ENCODE data around the gene PPM1K.

PPM1K gene

GRCh38 chr4:88280228-88280795 lies 4.0 kb downstream of the PPM1K start:
- TF ChIP-seq, protein P1, sequence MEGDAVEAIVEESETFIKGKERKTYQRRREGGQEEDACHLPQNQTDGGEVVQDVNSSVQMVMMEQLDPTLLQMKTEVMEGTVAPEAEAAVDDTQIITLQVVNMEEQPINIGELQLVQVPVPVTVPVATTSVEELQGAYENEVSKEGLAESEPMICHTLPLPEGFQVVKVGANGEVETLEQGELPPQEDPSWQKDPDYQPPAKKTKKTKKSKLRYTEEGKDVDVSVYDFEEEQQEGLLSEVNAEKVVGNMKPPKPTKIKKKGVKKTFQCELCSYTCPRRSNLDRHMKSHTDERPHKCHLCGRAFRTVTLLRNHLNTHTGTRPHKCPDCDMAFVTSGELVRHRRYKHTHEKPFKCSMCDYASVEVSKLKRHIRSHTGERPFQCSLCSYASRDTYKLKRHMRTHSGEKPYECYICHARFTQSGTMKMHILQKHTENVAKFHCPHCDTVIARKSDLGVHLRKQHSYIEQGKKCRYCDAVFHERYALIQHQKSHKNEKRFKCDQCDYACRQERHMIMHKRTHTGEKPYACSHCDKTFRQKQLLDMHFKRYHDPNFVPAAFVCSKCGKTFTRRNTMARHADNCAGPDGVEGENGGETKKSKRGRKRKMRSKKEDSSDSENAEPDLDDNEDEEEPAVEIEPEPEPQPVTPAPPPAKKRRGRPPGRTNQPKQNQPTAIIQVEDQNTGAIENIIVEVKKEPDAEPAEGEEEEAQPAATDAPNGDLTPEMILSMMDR (IDR thresholded peaks at IDR 0.05; ENCODE audit: low read depth, low read length), result no peak
- Histone ChIP-seq H3K4me1 (no peaks in the 10 kb centered on the region), H3K9me3 (no peaks in the 10 kb centered on the region), H3K27me3 (peaks cover 15% of the 10 kb centered on the region), H3K4me3 (ENCODE audit: low read depth, low read length) (no peak overlapping the region), H3K36me3 (no peaks in the 10 kb centered on the region)
- no peak for DNase-seq

DNA sequence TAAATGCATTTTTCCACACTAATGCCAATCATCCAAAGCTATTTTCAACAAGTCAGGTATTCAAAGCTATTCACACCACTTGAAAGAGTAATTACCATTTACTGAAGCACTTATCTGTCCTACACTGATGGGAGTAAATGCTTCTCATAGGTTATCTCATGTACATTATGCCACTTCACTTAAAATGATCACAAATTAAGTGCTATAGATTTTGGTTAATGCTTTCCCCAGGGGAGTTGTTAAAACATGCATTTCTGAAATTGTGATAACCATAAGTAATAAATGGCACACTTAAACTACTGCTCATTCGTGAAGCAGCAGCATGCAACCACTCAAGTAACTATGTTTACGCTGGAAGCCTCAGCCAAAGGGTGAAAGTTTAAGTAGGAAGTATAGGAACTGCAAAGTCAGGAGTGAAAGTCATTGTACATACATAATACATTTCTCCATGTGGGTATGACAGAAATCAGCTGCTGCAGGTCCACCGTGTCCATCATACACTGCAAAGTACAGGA lies 6.6 kb downstream of the PPM1K start:
- TF ChIP-seq, protein P1 (IDR thresholded peaks at IDR 0.05; ENCODE audit: low read depth, low read length), result no peak
- no peak overlapping the region for H3K4me3 ChIP-seq (ENCODE audit: low read depth, low read length)
- no peak for DNase-seq
- peaks cover 7% of the 10 kb centered on the region for H3K27me3 ChIP-seq
- H3K9me3 ChIP-seq, result no peaks in the 10 kb centered on the region
- H3K4me1 ChIP-seq, result no peaks in the 10 kb centered on the region
- H3K36me3 ChIP-seq, result no peaks in the 10 kb centered on the region

DNA sequence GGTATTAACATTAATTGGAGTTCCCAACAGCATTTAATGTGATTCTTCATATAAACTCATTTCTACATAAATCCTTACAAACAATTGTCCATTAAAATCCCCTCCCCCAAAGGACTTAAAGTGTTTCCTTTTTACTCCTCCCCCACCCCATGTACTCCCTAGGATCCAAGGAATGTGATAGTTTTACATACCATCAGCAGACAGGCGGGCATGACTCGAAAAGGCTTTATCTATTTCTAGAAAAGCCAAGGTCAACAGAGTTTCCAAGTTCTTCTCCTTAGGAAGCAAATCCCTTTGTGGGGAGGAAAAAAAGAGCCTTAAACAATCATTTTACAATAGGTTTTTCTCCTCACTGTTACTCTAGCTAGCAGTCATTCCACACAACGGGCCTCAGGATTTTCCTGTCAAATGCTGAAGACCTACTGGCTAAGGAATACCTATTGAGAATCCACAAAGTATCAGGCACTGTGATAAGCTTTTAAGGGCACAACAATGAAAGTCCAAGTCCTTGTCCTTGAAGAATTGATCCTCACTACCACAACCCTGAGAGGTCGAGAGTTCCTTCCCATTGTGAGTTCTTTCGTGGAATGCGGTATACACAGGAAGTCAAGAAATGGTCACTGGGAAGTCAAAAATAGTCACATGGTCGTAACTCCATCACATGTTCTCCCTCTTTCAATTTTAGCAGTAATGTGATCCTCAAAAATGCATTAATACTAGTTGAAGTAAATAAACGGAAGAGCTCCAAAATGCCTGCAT lies 7.2 kb downstream of the PPM1K start:
- no peaks in the 10 kb centered on the region for H3K36me3 ChIP-seq
- H3K4me1 ChIP-seq, result no peaks in the 10 kb centered on the region
- no peak for DNase-seq
- TF ChIP-seq, protein P1 (IDR thresholded peaks at IDR 0.05; ENCODE audit: low read depth, low read length), result no peak
- H3K9me3 ChIP-seq, result no peaks in the 10 kb centered on the region
- H3K27me3 ChIP-seq, result peaks cover 3% of the 10 kb centered on the region; the same call in 1 of the 2 replicates
- H3K4me3 ChIP-seq (ENCODE audit: low read depth, low read length), result no peak overlapping the region

GRCh38 chr4:88275949-88276515 lies 8.3 kb downstream of the PPM1K start:
- TF ChIP-seq, protein P1 (IDR thresholded peaks at IDR 0.05; ENCODE audit: low read depth, low read length), result no peak

GRCh38 chr4:88275516-88275915 lies 8.8 kb downstream of the PPM1K start:
- Histone ChIP-seq H3K4me3 (ENCODE audit: low read depth, low read length) (no peak overlapping the region), H3K36me3 (no peaks in the 10 kb centered on the region), H3K27me3 (peaks cover 9% of the 10 kb centered on the region), H3K4me1 (no peaks in the 10 kb centered on the region), H3K9me3 (no peaks in the 10 kb centered on the region)
- TF ChIP-seq, protein P1 (IDR thresholded peaks at IDR 0.05; ENCODE audit: low read depth, low read length), result no peak
- no peak for DNase-seq

More at GRCh38 chr4:88275949-88276515, 8.3 kb downstream of the PPM1K start:
- Histone ChIP-seq H3K27me3 (peaks cover 7% of the 10 kb centered on the region), H3K4me3 (ENCODE audit: low read depth, low read length) (no peak overlapping the region), H3K4me1 (no peaks in the 10 kb centered on the region), H3K36me3 (no peaks in the 10 kb centered on the region), H3K9me3 (no peaks in the 10 kb centered on the region)
- no peak for DNase-seq

Measured in BE2C (cell line).